Activated T-cell treated with anti-CD3 and anti-CD28 coated beads, Interleukin-2, amount 50 U/mL, for 4 hours (primary cell): Measurements from ENCODE around the gene POLR3B. TPM values are rescaled to one million over a fixed set of nuclear protein-coding genes. Genes with fewer than 3 reads are reported as not detected.
A peak's percentile ranks its signal among the peaks of the same experiment; 100 is the strongest.
"Not testable (repeated sequence)": the region's sequence is repeated elsewhere in the genome, so short reads cannot be mapped to it uniquely, and the experiment has no call there.

Source experiments
- ATAC-seq, 2 donors: fragments of 200-7000 bp; cut with Tn5 transposase; one replicate each; pipeline ENCODE4 v1.10.0; 2021
- DNase-seq: peaks from one replicate; pipeline ENCODE4 v3.0.0-alpha.2; 2020
- H3K27me3 Mint-ChIP-seq: one replicate; pipeline ENCODE4 v1.8.0; 2021; ENCODE audit warnings: low read depth, mixed read lengths
- H3K36me3 Mint-ChIP-seq: one replicate; pipeline ENCODE4 v1.8.0; 2022; ENCODE audit warnings: mixed read lengths; ENCODE audit not compliant: insufficient read depth
- H3K4me1 Mint-ChIP-seq: one replicate; pipeline ENCODE4 v1.8.0; 2021; ENCODE audit warnings: low read depth, mixed read lengths
- H3K4me3 Mint-ChIP-seq: one replicate; pipeline ENCODE4 v1.8.0; 2021; ENCODE audit warnings: mild to moderate bottlenecking, moderate library complexity, mixed read lengths
- H3K9me3 Mint-ChIP-seq: one replicate; pipeline ENCODE4 v1.8.0; 2021; ENCODE audit warnings: mixed read lengths
- total RNA-seq, 3 donors: library from RNA; stranded (reverse); gene quantifications; one replicate each; pipeline ENCODE4 v1.2.1, GENCODE V29; 2021

Gene POLR3B
- total RNA-seq, 3 donors from 2014 or later: 17.8 to 18.8 (median 18.2) TPM

DNA sequence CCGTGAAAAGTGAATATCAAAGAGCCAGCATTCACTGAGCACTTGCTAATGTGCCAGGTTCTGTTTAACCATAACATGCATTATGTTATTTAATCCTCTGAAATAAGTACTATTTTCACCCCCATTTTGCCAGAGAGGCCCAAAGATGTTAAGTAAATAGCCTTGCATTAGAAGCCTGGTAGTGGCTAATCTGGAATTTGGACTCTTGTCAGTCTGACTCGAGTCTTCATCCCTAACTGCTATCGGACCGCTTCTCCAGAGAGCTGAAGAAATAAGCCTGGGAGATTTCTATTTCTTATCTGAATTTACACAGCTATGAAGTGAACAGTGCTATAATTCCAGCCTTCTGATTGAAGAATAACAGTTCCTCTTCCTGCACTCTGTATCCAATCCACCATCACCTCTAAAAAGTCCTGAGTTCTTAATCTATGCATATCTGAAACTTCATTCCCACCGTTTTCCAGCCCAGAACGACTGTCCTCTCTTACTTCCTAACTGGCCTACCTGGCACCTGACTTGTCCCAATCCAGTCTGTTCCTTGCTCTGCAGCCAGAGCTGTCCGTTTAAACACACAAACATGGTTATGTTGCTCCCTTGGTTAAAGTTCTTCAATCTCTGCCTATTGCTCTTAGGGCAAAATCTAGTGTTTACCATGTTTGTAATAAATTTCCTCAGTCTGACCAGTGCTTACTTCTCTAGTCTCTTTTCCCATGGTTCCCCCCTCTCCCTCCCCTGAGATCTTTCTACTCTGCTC is 2.3 kb downstream of the POLR3B start:
- Mint-ChIP-seq H3K9me3 (no peaks in the 10 kb centered on the region), H3K36me3 (peaks cover 3% of the 10 kb centered on the region), H3K27me3 (no peaks in the 10 kb centered on the region), H3K4me1 (peaks cover 19% of the 10 kb centered on the region), H3K4me3 (peak overlapping the region; percentile 42)
- ATAC-seq (no peak), DNase-seq (no peak)

GRCh38 chr12:106360400-106360994 is 2.9 kb downstream of the POLR3B start:
- Mint-ChIP-seq H3K27me3 (no peaks in the 10 kb centered on the region), H3K4me3 (no peak overlapping the region), H3K36me3 (peaks cover 4% of the 10 kb centered on the region), H3K9me3 (no peaks in the 10 kb centered on the region), H3K4me1 (peaks cover 19% of the 10 kb centered on the region)
- no peak for ATAC-seq
- no peak for DNase-seq

DNA sequence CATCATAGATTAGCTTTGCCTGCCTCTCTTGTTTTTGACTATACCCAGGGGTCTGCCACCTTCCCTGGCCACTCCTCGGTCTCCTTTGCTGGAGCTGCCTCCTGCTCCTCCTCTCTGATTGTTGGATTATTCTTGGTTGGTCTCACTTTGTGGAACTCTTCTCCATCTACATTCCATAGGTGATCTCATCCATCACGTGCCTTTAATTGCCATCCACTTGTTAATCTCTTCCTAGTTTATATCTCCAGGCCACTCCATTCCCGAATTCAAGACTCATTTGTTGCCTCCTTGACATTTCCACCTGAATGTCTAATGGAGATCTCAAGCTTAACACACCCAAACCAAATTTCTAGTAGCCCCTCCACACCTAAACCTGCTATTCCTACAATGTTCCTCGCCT is 5.4 kb downstream of the POLR3B start:
- DNase-seq (no peak), ATAC-seq (no peak)
- Mint-ChIP-seq H3K36me3 (peaks cover 10% of the 10 kb centered on the region), H3K9me3 (no peaks in the 10 kb centered on the region), H3K27me3 (no peaks in the 10 kb centered on the region), H3K4me1 (peaks cover 12% of the 10 kb centered on the region), H3K4me3 (no peak overlapping the region)

- Mint-ChIP-seq H3K27me3 (no peaks in the 10 kb centered on the region), H3K4me1 (peaks cover 3% of the 10 kb centered on the region), H3K9me3 (no peaks in the 10 kb centered on the region), H3K36me3 (peaks cover 10% of the 10 kb centered on the region), H3K4me3 (no peak overlapping the region)
- no peak for ATAC-seq
- DNase-seq: no peak
Measured at GRCh38 chr12:106364261-106364660, 6.7 kb downstream of the POLR3B start.

DNA sequence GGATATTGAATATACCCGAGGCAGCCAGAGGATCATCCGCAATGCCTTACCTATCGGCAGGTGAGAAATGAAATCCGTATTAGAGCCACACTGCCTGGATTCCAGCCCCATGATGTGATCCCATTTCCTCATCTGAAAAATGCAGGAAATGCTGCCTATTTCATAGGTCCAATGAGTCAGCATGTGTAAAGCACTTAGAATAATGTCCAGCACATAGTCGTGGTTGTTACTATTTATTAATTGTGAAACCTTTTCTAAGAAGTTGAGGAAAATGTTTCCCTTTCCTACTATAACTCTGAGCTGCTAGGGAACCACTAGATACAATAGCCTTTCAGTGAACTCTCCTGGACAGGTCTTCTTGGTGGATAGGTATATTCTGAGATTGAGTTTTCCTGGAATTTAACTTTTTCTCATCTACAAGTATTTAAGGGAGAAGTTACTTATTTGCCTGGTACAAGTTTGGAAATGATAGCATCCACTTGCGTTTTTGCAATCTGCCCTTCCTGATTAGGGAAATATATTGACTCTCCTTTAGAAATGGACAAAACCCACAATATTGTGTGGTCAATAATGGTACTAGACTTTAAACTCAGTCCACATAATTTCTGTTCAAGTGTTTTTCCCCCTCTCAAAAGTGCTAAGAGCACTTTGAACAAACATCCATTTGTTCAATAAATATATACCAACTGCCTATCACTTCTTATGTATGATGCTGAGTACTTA is 12.2 kb downstream of the POLR3B start:
- Mint-ChIP-seq H3K27me3 (no peaks in the 10 kb centered on the region), H3K4me3 (no peak overlapping the region), H3K36me3 (peaks cover 42% of the 10 kb centered on the region), H3K4me1 (no peaks in the 10 kb centered on the region), H3K9me3 (no peaks in the 10 kb centered on the region)
- no peak for DNase-seq
- no peak for ATAC-seq

GRCh38 chr12:106378788-106379187 is 21.2 kb downstream of the POLR3B start:
- peaks cover 4% of the 10 kb centered on the region for H3K9me3 Mint-ChIP-seq
- DNase-seq: no peak
- peaks cover 12% of the 10 kb centered on the region for H3K4me1 Mint-ChIP-seq
- peaks cover 59% of the 10 kb centered on the region for H3K36me3 Mint-ChIP-seq
- H3K27me3 Mint-ChIP-seq: no peaks in the 10 kb centered on the region
- H3K4me3 Mint-ChIP-seq: no peak overlapping the region
- ATAC-seq: no peak

DNA sequence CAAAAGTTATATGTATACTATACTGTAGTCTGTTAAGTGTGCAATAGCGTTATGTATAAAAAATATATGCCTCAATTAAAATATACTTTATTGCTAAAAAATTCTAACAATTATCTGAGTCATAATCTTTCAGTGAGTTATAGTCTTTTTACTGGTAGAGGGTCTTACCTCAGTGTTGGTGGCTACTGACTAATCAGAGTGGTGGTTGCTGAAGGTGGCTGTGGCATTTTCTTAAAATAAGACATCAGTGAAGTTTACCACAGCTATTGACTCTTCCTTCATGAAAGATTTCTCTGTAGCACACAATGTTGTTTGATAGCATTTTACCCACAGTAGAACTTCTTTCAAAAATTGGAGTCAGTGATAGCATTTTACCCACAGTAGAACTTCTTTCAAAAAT is 23.4 kb downstream of the POLR3B start:
- Mint-ChIP-seq H3K4me1 (peaks cover 14% of the 10 kb centered on the region), H3K27me3 (no peaks in the 10 kb centered on the region), H3K36me3 (peaks cover 46% of the 10 kb centered on the region), H3K4me3 (no peak overlapping the region), H3K9me3 (peaks cover 4% of the 10 kb centered on the region)
- DNase-seq (no peak), ATAC-seq (no peak)

DNA sequence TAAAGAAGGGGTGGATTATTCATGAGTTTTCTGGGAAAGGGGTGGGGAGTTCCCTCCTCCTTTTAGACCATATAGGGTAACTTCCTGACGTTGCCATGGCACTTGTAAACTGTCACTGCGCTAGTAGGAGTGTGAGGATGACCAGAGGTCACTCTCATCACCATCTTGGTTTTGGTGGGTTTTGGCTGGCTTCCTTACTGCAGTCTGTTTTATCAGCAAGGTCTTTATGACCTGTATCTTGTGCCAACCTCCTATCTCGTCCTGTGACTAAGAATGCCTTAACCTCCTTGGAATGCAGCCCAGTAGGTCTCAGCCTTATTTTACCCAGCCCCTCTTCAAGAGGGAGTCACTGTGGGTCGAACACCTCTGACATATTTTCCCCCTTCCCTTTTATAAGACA is 24.3 kb downstream of the POLR3B start:
- H3K9me3 Mint-ChIP-seq, H3K27me3 Mint-ChIP-seq, DNase-seq, H3K4me3 Mint-ChIP-seq, ATAC-seq: not testable (repeated sequence)
- Mint-ChIP-seq H3K36me3 (peaks cover 41% of the 10 kb centered on the region), H3K4me1 (peaks cover 14% of the 10 kb centered on the region)

DNA sequence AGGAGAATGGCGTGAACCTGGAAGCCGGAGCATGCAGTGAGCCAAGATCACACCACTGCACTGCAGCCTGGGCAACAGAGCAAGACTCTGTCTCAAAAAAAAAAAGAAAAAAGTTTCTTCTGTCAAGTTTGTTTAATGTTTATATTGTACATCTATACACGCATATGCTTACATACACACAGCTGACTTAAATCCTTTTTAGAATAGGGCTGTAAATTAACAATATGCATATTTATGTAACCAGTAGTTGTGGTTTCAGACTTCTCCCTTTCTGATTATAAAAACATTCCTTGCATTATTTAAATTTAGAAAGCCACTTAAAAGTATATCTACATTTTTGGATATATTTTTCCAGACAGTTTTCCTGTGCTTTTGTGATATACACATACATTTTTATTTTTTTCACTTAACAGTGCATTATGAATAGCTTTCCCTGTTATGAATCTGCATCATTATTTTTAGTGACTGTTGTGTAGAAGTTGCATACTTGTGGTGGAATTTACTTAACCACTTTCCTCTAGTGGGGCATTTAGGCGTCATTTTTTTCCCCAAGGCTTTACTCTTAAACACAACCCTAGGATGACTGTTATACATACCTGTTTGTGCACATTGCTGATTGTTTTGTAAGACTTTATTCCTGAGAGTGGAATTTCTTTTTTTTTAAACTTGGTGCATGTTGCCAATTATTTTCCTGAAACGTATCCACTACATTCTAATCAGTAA is 29.4 kb downstream of the POLR3B start:
- Mint-ChIP-seq H3K4me1 (peaks cover 2% of the 10 kb centered on the region), H3K36me3 (peaks cover 34% of the 10 kb centered on the region), H3K27me3 (no peaks in the 10 kb centered on the region), H3K4me3 (no peak overlapping the region), H3K9me3 (peaks cover 4% of the 10 kb centered on the region)
- no peak for ATAC-seq
- DNase-seq: no peak

DNA sequence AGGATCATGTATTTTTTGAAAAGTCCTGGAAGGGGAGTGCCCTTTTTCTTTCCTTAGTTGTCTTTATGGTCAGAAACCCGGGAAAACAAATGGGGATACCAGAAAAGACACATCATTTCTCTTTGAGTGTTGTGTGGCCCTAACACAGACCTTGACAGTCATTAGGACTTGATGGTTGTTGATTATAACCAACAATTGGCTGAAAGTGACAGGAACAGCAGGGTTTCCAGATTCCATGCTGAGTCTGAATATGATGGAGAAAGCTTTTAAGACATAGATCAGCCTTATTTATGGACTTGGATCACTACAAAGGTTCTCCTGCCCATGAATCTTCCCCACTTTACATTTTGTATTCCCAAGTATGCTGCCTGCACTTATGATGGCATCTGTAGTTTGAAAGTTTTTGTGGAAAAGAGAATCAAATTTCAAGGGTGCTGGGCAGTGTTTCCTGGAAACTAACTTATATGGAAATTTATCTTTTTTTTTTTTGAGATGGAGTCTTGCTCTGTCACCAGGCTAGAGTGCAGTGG is 30.4 kb downstream of the POLR3B start:
- no peaks in the 10 kb centered on the region for H3K9me3 Mint-ChIP-seq
- peaks cover 2% of the 10 kb centered on the region for H3K4me1 Mint-ChIP-seq
- ATAC-seq: no peak
- peaks cover 31% of the 10 kb centered on the region for H3K36me3 Mint-ChIP-seq
- no peaks in the 10 kb centered on the region for H3K27me3 Mint-ChIP-seq
- H3K4me3 Mint-ChIP-seq: no peak overlapping the region
- no peak for DNase-seq

DNA sequence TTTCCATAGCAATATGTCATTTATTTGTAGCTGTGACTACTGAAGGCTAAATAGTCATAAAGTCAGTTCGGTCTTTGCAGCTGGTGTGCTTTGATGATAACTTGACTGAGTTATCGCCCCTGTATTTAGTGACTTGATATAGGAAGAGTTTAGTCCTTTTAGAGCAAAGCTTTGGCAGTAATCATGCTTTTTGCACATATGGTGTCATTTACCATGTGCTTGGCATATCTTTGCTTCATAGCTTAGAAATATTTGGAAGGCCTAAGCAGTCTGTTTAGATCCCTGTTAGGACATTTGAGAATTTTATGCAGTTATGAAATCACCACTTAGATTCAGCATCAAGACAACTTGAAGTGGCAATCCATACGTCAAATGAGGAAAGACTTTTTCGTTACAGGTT is 31.6 kb downstream of the POLR3B start:
- H3K36me3 Mint-ChIP-seq: peaks cover 34% of the 10 kb centered on the region
- no peaks in the 10 kb centered on the region for H3K27me3 Mint-ChIP-seq
- DNase-seq (no peak), ATAC-seq (no peak)
- H3K4me3 Mint-ChIP-seq: no peak overlapping the region
- no peaks in the 10 kb centered on the region for H3K9me3 Mint-ChIP-seq
- H3K4me1 Mint-ChIP-seq: peaks cover 2% of the 10 kb centered on the region

DNA sequence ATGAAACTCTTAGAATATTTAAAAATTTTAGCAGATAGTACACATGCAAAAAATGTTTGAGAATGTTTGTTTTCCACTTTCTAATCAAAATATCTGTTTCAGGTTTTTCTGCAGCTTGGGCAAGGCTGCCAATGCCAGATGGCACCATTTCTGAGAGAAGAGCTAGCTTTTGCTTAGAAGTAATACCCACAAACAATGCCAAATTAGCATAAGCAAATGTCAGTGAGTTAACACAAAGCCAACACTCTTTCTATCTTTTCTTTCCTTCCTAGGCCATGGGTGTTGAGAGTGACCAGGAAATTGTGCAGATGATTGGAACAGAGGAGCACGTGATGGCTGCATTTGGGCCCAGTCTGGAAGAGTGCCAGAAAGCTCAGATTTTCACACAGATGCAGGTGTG is 35.2 kb downstream of the POLR3B start:
- Mint-ChIP-seq H3K4me1 (no peaks in the 10 kb centered on the region), H3K36me3 (peaks cover 53% of the 10 kb centered on the region), H3K9me3 (no peaks in the 10 kb centered on the region), H3K27me3 (no peaks in the 10 kb centered on the region), H3K4me3 (no peak overlapping the region)
- DNase-seq (no peak), ATAC-seq (no peak)

- Mint-ChIP-seq H3K4me3 (no peak overlapping the region), H3K4me1 (no peaks in the 10 kb centered on the region), H3K36me3 (peaks cover 38% of the 10 kb centered on the region), H3K27me3 (no peaks in the 10 kb centered on the region), H3K9me3 (no peaks in the 10 kb centered on the region)
- DNase-seq (no peak), ATAC-seq (no peak)
Measured at GRCh38 chr12:106409878-106410277, 52.3 kb downstream of the POLR3B start.

- no peak for ATAC-seq
Measured at GRCh38 chr12:106412563-106412962, 55.0 kb downstream of the POLR3B start.

More at GRCh38 chr12:106412563-106412962, 55.0 kb downstream of the POLR3B start:
- Mint-ChIP-seq H3K36me3 (peaks cover 55% of the 10 kb centered on the region), H3K4me1 (no peaks in the 10 kb centered on the region), H3K9me3 (no peaks in the 10 kb centered on the region), H3K27me3 (no peaks in the 10 kb centered on the region), H3K4me3 (no peak overlapping the region)
- no peak for DNase-seq
